ENCODE data around the gene TMEM108.

The TMEM108 gene

DNA sequence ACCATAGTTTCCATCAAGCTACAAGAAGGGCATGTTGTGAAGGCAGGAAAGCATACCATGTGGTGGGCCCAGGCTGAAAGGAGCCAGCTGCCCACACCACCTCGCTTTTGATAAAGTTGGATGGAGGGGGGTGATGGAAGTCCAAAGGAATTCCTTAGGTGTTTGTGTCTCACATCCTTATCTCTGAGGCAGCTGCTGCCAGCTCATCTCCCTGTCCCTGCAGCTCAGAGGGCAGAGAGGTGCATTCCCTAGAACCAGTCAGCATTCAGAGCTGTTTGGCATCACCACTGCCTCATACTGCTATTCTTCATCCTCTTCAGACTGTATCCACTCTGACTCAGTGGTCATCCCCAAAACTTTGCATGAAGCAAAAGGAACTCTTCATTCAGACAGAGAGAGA lies 220.2 kb downstream of the TMEM108 start:
- no peak for TF ChIP-seq POLR2A (IDR thresholded peaks at IDR 0.05; ENCODE audit: low read depth, low read length)
- DNase-seq (ENCODE audit: insufficient read length, low spot score) (no peak), FAIRE-seq (no peak)

DNA sequence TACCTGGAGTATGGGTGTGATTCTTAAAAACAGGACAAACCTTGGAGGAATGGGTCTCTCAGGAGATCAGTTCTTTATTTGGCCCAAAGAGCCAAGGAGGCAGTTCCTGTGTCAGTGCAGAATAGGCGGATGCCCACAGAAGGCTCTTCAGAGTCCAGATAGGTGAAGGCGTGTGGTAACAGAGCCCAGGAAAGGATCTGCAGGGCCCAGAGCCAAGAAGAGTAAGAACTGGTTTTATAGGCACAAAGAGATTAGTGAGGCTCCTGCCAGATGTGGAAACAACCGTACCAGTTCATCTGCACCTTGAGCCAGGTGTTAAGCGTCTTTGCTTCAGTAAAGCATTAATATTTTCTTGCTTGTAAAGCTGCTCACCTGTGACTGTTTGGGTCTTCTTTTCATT lies 221.6 kb downstream of the TMEM108 start:
- TF ChIP-seq POLR2A (IDR thresholded peaks at IDR 0.05; ENCODE audit: low read depth, low read length), result no peak
- FAIRE-seq, result no peak
- no peak for DNase-seq (ENCODE audit: insufficient read length, low spot score)

DNA sequence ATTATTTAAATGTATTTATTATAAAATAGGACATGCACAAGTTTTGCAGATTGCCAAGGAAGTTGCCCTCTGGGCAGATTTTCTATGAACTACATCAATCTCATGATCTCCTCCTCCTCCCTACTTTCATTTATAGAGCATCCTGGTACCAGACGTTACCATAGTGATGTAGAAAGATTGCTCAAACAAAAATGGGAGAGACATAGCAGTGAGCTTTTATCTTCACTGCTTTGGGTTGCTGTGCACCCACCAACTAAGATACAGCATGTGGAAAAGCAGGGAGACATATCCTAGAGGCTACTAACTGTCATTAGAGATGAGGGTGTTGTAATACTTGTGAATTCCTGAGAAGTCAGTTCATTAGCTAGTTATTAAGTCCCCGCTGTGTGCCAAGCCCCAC lies 224.1 kb downstream of the TMEM108 start:
- FAIRE-seq, result no peak

DNA sequence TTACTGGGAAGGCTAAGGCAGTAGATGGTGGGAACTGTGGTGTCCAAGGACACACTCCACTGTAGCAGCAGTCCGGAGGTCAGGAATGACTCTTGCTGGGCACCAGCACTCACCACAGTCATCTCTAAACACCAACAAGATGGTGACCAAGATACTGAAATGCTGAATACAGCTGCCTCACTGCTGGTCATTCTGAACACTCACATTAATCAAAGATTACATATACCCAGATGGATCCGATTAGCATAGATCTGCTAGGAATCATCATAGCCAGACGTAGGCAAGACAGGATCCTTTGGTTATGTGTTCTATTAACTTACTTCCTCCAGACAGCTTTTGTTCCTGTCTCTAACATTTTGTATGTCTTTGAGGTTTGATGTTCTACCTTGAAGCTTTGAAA lies 226.7 kb downstream of the TMEM108 start:
- no peak for DNase-seq (ENCODE audit: insufficient read length, low spot score)
- no peak for TF ChIP-seq POLR2A (IDR thresholded peaks at IDR 0.05; ENCODE audit: low read depth, low read length)
- no peak for FAIRE-seq

More for the DNA sequence above, 224.1 kb downstream of the TMEM108 start:
- DNase-seq (ENCODE audit: insufficient read length, low spot score), result no peak
- no peak for TF ChIP-seq POLR2A (IDR thresholded peaks at IDR 0.05; ENCODE audit: low read depth, low read length)

DNA sequence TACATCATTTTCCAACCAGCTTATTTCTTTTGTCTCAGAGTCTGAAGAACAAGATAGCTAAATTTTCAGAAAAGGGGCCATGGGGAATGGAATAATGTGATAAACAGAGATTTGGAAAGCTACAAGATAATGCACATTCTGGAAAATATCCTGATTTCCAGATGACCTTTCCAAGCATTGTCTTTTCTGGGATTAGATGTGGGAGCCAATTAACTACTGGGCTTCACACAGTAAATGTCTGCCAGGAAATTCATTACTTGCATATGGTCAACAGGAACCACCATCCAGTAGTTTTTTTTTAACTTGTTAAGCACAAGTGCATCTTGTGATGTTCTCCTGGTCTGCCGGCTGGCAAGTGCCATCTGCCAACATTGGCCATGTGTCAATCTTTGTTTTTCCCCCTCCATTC lies 230.5 kb downstream of the TMEM108 start:
- TF ChIP-seq POLR2A (IDR thresholded peaks at IDR 0.05; ENCODE audit: low read depth, low read length), result no peak
- DNase-seq (ENCODE audit: insufficient read length, low spot score) (no peak), FAIRE-seq (no peak)

DNA sequence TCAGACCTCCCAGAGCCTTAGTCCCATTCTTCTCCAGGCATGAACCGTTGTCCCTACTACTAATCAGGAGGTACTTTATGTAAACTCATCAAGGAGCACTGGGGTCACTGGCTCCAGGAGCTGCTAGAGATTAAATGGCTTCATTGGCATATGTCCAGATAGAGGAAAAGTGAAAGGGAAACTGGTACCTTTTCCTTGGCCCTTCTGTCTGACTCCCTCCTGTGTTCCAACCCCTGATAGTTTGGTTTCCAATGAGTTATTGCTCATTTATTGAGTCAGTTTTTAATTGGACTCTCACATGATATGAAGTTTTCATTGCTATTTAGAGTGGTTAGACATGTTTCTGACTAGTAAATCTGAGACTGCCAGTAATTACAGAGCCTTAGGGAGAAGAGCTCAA lies 231.2 kb downstream of the TMEM108 start:
- DNase-seq (ENCODE audit: insufficient read length, low spot score), result no peak
- no peak for FAIRE-seq
- TF ChIP-seq POLR2A (IDR thresholded peaks at IDR 0.05; ENCODE audit: low read depth, low read length), result no peak

DNA sequence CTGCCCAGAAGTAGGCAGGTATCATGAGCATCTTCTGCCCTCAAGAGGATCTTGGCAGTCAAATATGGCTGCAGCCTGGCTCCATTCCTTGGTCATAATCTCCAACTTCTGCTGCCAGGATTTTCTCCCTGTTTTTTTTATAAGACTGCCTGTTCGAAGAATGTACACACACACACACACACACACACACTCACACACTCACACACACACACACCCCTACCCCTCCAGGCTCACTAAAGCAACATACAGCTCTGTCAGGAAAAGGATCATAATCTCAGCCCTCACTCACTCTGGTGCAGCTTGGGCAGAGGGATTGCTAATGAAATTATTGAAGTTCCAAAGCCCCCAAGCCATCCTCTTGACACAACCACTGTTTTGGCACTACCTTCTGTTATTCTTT lies 232.4 kb downstream of the TMEM108 start:
- no peak for DNase-seq (ENCODE audit: insufficient read length, low spot score)
- FAIRE-seq, result no peak
- no peak for TF ChIP-seq POLR2A (IDR thresholded peaks at IDR 0.05; ENCODE audit: low read depth, low read length)

DNA sequence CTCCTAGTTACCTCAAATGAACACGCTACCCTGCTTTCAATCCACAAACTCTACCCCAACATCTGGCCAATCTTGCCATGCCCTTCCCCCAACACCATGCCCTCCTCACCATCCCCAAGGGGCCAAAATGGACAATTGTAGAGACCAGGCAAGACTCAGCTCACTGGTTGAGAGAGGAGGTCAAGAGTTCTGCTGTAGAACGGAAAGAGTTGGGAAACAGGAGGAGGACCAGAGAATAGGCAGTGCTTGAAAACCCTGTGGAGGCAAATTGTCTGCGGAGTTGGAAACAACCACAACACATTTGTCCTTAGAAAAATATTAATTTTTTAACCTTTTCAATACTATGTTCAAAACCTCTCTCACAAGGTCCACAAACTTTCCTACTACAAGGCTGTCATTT lies 232.9 kb downstream of the TMEM108 start:
- DNase-seq (ENCODE audit: insufficient read length, low spot score) (no peak), FAIRE-seq (no peak)
- TF ChIP-seq POLR2A (IDR thresholded peaks at IDR 0.05; ENCODE audit: low read depth, low read length), result no peak

DNA sequence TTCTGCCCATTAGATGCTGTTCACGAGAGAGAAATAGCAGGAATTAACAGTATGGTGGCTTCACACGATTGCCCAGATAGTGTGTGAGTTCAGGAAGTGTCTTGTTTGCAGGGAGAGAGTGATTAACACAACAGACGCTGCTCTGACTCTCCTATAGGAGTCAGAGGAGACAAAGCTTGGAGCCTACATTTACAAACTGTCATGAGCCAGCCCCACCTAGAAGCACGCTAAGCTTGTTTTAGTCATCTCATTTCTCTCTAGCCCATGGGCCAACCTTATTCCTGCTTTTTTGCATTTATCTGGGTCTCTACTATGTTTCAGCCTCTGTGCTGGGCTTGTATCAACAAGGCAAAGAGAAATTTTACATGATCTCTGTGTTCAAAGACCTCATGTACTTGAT lies 233.3 kb downstream of the TMEM108 start:
- FAIRE-seq (no peak), DNase-seq (ENCODE audit: insufficient read length, low spot score) (no peak)
- no peak for TF ChIP-seq POLR2A (IDR thresholded peaks at IDR 0.05; ENCODE audit: low read depth, low read length)

DNA sequence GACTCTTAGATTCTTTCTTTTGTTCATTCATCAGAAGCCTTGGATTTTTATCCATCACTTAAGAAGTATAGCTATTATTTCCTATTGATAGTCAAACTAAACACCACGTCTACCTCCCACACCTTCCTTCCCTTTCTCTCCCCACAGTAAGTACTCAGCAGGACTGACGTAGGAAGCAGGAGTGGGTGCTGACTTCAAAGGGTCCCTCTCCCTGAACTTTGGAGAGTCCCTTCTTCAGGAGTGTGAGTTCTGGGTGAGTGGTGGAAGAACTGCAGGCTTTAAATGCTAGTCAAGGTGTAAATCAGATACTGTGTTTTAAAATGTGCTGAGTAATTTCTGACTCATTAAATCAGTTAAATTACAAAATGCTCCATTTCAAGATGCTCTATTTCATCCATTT lies 235.2 kb downstream of the TMEM108 start:
- FAIRE-seq, result no peak

DNA sequence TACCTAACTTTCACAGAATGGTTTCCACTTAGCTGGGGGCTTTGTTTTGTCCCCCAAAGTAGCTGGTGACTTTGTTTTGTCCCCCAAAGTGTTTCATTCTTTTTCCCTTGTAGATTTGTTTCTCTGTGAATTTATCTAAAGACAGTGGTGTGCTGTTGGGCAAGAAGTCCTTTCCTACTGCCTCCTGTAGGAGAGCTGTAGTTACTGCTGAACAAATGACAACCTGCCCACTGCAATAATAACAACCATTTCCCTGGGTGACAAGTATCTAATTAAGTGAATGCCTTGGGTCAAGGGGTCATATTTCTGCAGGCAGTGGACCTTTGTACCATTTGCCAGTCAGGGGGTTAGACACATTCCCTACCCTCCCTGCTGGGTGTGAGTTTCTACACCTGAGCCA lies 236.3 kb downstream of the TMEM108 start:
- no peak for TF ChIP-seq POLR2A (IDR thresholded peaks at IDR 0.05; ENCODE audit: low read depth, low read length)
- DNase-seq (ENCODE audit: insufficient read length, low spot score) (no peak), FAIRE-seq (no peak)

More for the DNA sequence above, 235.2 kb downstream of the TMEM108 start:
- no peak for TF ChIP-seq POLR2A (IDR thresholded peaks at IDR 0.05; ENCODE audit: low read depth, low read length)
- DNase-seq (ENCODE audit: insufficient read length, low spot score), result no peak

DNA sequence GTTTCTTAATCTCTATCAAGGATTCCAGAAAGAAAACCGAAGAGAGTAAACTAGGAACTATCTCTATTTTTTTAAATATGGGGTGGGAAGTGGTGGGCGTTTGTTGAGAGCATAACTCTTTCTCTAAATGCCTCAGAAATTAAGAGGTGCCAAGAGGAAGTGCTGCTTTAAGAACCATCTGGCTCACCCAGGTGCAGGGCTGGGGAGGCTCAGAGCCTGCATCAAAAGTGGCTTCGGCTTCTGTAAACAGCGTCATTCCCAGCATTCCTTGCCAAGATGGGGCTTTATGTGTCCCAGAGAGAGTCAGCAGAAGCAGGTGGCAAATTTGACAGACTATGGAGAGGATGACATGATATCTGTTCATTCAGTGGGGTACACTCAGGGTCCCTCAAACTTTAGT lies 238.4 kb downstream of the TMEM108 start:
- FAIRE-seq, result no peak
- TF ChIP-seq POLR2A (IDR thresholded peaks at IDR 0.05; ENCODE audit: low read depth, low read length), result no peak
- no peak for DNase-seq (ENCODE audit: insufficient read length, low spot score)

DNA sequence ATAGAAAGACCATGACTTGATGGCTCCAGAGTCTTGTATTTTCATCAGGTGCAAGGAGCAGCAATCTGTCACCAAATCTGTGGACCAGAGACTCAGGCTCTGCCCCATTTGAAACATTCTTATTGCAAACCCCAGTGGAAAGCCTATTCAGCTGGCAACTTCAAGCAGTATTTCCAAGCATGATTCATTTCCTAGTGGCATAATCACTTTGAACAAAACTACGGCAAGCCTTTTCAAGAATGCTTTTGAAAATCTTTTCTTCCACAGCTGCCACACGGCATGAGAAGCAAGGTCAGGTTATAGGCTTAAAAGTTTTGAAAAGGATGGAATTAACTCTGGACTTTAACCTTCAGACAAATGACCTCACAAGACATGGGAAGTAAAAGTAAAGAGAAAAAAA lies 239.6 kb downstream of the TMEM108 start:
- no peak for DNase-seq (ENCODE audit: insufficient read length, low spot score)
- no peak for FAIRE-seq
- TF ChIP-seq POLR2A (IDR thresholded peaks at IDR 0.05; ENCODE audit: low read depth, low read length), result no peak

DNA sequence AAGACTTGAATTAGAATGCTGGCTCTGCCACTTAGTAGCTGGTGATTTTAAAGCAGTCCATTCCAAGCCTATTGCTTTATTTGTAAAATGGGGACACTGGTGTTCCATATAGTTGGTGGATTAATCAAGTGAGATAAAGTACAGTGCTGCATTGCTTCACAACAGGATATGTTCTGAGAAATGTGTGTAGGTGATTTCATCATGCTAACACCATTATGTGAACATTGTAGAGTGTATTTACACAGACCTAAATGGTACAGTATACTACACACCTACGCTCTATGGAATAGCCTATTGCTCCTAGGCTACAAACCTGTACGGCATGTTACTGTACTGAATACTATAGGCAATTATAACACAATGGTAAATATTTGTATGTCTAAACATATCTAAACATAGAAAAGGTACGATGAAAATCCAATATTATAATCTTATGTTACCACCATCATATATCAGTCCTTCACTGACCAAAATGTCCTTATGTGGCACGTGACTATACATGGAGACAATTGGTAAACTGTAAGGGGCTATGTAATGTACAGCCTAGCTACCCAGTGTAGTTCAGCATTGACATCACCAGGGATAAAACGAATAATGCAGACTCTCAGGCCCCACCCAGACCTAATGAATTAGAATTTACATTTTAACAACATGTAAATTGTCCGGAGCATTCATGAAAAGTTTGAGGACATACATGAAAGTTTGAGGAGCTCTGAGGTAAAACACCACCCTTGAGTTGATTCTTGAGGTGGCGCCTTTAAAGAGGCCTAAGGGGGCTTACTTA lies 240.3 kb downstream of the TMEM108 start:
- no peak for DNase-seq (ENCODE audit: insufficient read length, low spot score)
- no peak for TF ChIP-seq POLR2A (IDR thresholded peaks at IDR 0.05; ENCODE audit: low read depth, low read length)
- no peak for FAIRE-seq

DNA sequence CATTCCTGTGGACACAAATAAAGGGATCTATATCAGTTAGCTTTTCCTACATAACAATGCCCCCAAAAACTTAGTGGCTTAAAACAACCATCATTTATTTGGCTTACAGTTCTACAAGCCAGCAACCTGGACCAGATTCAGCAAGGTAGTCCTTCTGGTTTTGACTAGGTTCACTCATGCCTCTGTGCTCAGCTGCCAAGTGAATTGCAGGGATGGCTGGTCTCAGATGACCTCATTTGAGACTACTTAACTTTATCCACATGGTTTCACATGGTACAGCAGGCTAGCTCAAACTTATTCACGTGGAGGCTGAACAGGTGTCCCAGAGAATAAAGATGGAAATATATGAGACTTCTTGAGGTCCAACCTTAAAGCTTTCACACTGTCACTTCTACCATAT lies 242.4 kb downstream of the TMEM108 start:
- DNase-seq (ENCODE audit: insufficient read length, low spot score), result no peak
- no peak for TF ChIP-seq POLR2A (IDR thresholded peaks at IDR 0.05; ENCODE audit: low read depth, low read length)
- no peak for FAIRE-seq

Measured in H54 (cell line).